SK-N-SH treated with all-trans-retinoic acid at 6 μM for 48 hours (cell line): ENCODE measurements around the gene THAP8.

ENCODE experiments used
- ATAC-seq: fragments of 200-7000 bp; cut with Tn5 transposase; 3 replicates; pipeline ENCODE4 v1.9.1; 2020; ENCODE audit warnings: mild to moderate bottlenecking, moderate library complexity
- ARNTL ChIP-seq: fragments of 450-650 bp; formaldehyde crosslinking; IDR thresholded peaks from 2 replicates; pipeline ENCODE4 v1.5.0; 2020; ENCODE audit warnings: low read depth, mild to moderate bottlenecking, moderate library complexity, borderline replicate concordance
- BACH2 ChIP-seq: fragments of 250-450 bp; sonication (Bioruptor Pico); IDR thresholded peaks from 2 replicates; pipeline ENCODE4 v1.9.0; 2021; ENCODE audit warnings: mild to moderate bottlenecking, borderline replicate concordance
- CSDC2 ChIP-seq: fragments of 250-450 bp; sonication (Bioruptor Pico); IDR thresholded peaks from 2 replicates; pipeline ENCODE4 v1.5.0; 2020; ENCODE audit warnings: mild to moderate bottlenecking, moderate library complexity
- CSRNP3 ChIP-seq: fragments of 250-450 bp; sonication (Bioruptor Pico); IDR thresholded peaks from 2 replicates; pipeline ENCODE4 v1.5.1; 2021; ENCODE audit warnings: mild to moderate bottlenecking, moderate library complexity
- ESRRG ChIP-seq: fragments of 250-450 bp; sonication (Bioruptor Pico); IDR thresholded peaks from 2 replicates; pipeline ENCODE4 v1.6.1; 2021; ENCODE audit warnings: mild to moderate bottlenecking
- GLIS3 ChIP-seq: fragments of 250-450 bp; sonication (Bioruptor Pico); IDR thresholded peaks from 2 replicates; pipeline ENCODE4 v1.5.0; 2020; ENCODE audit warnings: mild to moderate bottlenecking, moderate library complexity
- ISL1 ChIP-seq: fragments of 250-450 bp; sonication (Bioruptor Pico); IDR thresholded peaks from 2 replicates; pipeline ENCODE4 v2.1.2; 2022; ENCODE audit warnings: mild to moderate bottlenecking, moderate library complexity
- OSR1 ChIP-seq: fragments of 250-450 bp; sonication (Bioruptor Pico); IDR thresholded peaks from 2 replicates; pipeline ENCODE4 v1.8.0; 2022; ENCODE audit warnings: moderate library complexity, mild to moderate bottlenecking, inconsistent platforms
- PATZ1 ChIP-seq: fragments of 250-450 bp; sonication (Bioruptor Pico); IDR thresholded peaks from 2 replicates; pipeline ENCODE4 v1.8.0; 2020; ENCODE audit warnings: mild to moderate bottlenecking, moderate library complexity, borderline replicate concordance
- POU6F1 ChIP-seq: fragments of 250-450 bp; sonication (Bioruptor Pico); IDR thresholded peaks from 2 replicates; pipeline ENCODE4 v1.8.0; 2021; ENCODE audit warnings: low read depth, mild to moderate bottlenecking, moderate library complexity, borderline replicate concordance
- PPARA ChIP-seq: fragments of 250-450 bp; sonication (Bioruptor Pico); IDR thresholded peaks from 2 replicates; pipeline ENCODE4 v1.5.0; 2020; ENCODE audit warnings: mild to moderate bottlenecking, borderline replicate concordance
- RARB ChIP-seq: fragments of 250-450 bp; sonication (Bioruptor Pico); IDR thresholded peaks from 2 replicates; pipeline ENCODE4 v1.8.0; 2021; ENCODE audit warnings: mild to moderate bottlenecking, moderate library complexity
- SNAI2 ChIP-seq: fragments of 250-450 bp; sonication (Bioruptor Pico); IDR thresholded peaks from 2 replicates; pipeline ENCODE4 v1.5.0; 2020; ENCODE audit warnings: mild to moderate bottlenecking, moderate library complexity
- TCF4 ChIP-seq: fragments of 250-450 bp; sonication (Bioruptor Pico); IDR thresholded peaks from 2 replicates; pipeline ENCODE4 v1.8.0; 2021; ENCODE audit warnings: mild to moderate bottlenecking, moderate library complexity, borderline replicate concordance
- ZC3H10 ChIP-seq: fragments of 250-450 bp; sonication (Bioruptor Pico); IDR thresholded peaks from 2 replicates; pipeline ENCODE4 v1.5.1; 2021; ENCODE audit warnings: mild to moderate bottlenecking, moderate library complexity
- ZFP3 ChIP-seq: fragments of 250-450 bp; sonication (Bioruptor Pico); IDR thresholded peaks from 2 replicates; pipeline ENCODE4 v1.5.0; 2020; ENCODE audit warnings: mild to moderate bottlenecking, moderate library complexity
- ZFP30 ChIP-seq: fragments of 450-650 bp; formaldehyde crosslinking; IDR thresholded peaks from 2 replicates; pipeline ENCODE4 v1.5.0; 2022; ENCODE audit warnings: mild to moderate bottlenecking, moderate library complexity
- ZNF565 ChIP-seq: fragments of 450-650 bp; formaldehyde crosslinking; conservative IDR thresholded peaks from 2 replicates; pipeline ENCODE4 v1.5.0; 2020; ENCODE audit warnings: low read depth, mild to moderate bottlenecking, moderate library complexity
- ZNF70 ChIP-seq: fragments of 450-650 bp; formaldehyde crosslinking; IDR thresholded peaks from 2 replicates; pipeline ENCODE4 v1.5.0; 2020; ENCODE audit warnings: mild to moderate bottlenecking, moderate library complexity
- ZNF8 ChIP-seq: fragments of 450-650 bp; formaldehyde crosslinking; IDR thresholded peaks from 2 replicates; pipeline ENCODE4 v1.5.0; 2020; ENCODE audit warnings: mild to moderate bottlenecking, moderate library complexity
- TF ChIP-seq, protein P1 (sequence below): fragments of 250-450 bp; sonication (Bioruptor Pico); IDR thresholded peaks from 2 replicates; pipeline ENCODE4 v1.5.0; 2020; ENCODE audit warnings: mild to moderate bottlenecking, moderate library complexity
- TF ChIP-seq, protein P2 (sequence below): fragments of 250-450 bp; sonication (Bioruptor Pico); IDR thresholded peaks from 2 replicates; pipeline ENCODE4 v1.5.1; 2020; ENCODE audit warnings: low read depth, mild to moderate bottlenecking, moderate library complexity

THAP8 gene

DNA sequence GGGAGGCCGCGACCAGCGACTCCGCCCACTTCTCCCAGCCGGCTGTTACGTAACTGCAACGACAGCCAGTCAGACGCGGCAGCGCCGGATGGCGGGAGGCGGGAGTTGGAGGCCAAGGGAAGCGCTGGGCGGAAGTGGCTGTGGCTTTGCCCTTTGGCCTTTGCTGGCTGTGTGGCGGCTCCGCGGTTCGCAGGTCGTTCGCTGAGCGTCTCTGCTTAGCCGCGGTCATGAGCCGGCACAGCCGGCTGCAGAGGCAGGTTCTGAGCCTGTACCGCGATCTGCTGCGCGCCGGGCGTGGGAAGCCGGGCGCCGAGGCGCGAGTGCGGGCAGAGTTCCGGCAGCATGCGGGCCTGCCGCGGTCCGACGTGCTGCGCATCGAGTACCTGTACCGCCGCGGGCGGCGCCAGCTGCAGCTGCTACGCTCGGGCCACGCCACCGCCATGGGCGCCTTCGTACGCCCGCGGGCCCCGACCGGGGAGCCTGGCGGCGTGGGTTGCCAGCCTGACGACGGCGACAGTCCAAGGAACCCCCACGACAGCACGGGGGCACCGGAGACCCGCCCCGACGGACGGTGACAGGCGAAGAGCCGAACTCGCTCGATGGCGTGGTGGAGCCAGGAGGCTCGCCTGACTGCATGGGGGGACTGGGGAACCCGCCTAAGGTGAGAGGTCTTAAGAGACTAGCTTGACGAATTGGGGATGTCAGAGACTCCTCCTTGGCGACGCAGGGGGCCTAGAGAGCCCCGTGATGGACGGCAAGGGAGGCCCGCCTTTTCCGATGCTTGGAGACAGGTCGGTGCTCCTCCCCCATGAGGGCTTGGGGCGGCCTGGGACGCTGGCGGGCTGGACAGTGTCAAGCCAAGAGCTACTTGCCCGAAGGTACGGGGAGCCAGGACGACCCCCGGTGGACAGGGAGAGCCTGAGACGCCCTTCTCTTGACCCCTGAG, 58.8 kb downstream of the THAP8 start, which contains the start of gene SDHAF1:
SDHAF1 (plus strand) TSS at position 141 of the 946 bp plus-strand sequence; CDS start at position 228, 87 bp downstream.
- ATAC-seq = peak; percentile 90
- no peak for TF ChIP-seq POU6F1 (CRISPR knock-in tag)

DNA sequence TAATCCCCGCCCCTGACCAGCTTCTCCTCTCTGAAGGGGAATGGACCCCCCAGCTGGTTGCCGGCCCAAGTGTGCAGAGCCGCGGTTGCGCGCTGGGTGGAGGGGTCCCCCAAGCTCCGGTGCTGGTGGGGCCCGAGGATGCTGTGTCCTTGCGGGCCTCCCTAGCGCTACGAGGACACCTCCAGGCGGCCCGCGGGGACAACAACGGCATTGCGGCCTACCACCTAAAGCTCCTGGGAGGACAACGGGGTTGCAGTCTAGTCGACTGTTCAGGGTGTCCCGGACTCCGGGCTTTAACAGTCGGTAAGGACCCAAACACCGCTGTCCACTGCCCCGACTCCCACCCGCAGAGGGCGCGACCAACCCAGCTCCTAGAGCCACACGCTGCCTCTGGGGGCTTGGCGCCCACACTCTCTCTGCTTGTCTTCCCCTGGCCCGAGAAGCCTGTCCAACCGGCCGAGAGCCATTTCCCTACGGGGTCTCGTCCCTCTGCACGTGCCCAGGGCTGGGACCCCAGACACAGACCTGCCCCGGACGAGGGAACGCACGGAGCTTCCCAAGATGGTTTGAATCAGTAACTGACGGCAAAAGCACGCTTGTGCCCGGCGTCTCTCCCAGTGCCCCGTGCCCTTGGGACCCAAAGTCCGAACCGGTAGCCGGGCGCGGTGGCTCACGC, 60.0 kb downstream of the THAP8 start:
- TF ChIP-seq CSDC2 (CRISPR knock-in tag) = no peak
- TF ChIP-seq RARB = no peak
- no peak for TF ChIP-seq ESRRG (CRISPR knock-in tag)
- no peak for TF ChIP-seq BACH2 (CRISPR knock-in tag)
- no peak for TF ChIP-seq ZC3H10 (CRISPR knock-in tag)
- TF ChIP-seq TCF4 (CRISPR knock-in tag) = no peak
- TF ChIP-seq, protein P1, sequence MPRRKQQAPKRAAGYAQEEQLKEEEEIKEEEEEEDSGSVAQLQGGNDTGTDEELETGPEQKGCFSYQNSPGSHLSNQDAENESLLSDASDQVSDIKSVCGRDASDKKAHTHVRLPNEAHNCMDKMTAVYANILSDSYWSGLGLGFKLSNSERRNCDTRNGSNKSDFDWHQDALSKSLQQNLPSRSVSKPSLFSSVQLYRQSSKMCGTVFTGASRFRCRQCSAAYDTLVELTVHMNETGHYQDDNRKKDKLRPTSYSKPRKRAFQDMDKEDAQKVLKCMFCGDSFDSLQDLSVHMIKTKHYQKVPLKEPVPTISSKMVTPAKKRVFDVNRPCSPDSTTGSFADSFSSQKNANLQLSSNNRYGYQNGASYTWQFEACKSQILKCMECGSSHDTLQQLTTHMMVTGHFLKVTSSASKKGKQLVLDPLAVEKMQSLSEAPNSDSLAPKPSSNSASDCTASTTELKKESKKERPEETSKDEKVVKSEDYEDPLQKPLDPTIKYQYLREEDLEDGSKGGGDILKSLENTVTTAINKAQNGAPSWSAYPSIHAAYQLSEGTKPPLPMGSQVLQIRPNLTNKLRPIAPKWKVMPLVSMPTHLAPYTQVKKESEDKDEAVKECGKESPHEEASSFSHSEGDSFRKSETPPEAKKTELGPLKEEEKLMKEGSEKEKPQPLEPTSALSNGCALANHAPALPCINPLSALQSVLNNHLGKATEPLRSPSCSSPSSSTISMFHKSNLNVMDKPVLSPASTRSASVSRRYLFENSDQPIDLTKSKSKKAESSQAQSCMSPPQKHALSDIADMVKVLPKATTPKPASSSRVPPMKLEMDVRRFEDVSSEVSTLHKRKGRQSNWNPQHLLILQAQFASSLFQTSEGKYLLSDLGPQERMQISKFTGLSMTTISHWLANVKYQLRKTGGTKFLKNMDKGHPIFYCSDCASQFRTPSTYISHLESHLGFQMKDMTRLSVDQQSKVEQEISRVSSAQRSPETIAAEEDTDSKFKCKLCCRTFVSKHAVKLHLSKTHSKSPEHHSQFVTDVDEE (CRISPR knock-in tag) = no peak
- TF ChIP-seq CSRNP3 (CRISPR knock-in tag) = no peak
- no peak for TF ChIP-seq ZNF70 (CRISPR knock-in tag)
- TF ChIP-seq, all 23 proteins: peak for 0
- no peak for ATAC-seq

GRCh38 chr19:35992907-35993765, 60.9 kb downstream of the THAP8 start:
- no peak for ATAC-seq
- no peak for TF ChIP-seq POU6F1 (CRISPR knock-in tag)
- TF ChIP-seq SNAI2 (CRISPR knock-in tag) = no peak
- no peak for TF ChIP-seq OSR1
- TF ChIP-seq ZFP30 (CRISPR knock-in tag) = no peak
- no peak for TF ChIP-seq ISL1 (CRISPR knock-in tag)
- no peak for TF ChIP-seq ZC3H10 (CRISPR knock-in tag)
- TF ChIP-seq ZNF8 (CRISPR knock-in tag) = no peak
- no peak for TF ChIP-seq GLIS3 (CRISPR knock-in tag)
- TF ChIP-seq PPARA = no peak
- TF ChIP-seq, protein P2, sequence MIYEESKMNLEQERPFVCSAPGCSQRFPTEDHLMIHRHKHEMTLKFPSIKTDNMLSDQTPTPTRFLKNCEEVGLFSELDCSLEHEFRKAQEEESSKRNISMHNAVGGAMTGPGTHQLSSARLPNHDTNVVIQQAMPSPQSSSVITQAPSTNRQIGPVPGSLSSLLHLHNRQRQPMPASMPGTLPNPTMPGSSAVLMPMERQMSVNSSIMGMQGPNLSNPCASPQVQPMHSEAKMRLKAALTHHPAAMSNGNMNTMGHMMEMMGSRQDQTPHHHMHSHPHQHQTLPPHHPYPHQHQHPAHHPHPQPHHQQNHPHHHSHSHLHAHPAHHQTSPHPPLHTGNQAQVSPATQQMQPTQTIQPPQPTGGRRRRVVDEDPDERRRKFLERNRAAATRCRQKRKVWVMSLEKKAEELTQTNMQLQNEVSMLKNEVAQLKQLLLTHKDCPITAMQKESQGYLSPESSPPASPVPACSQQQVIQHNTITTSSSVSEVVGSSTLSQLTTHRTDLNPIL (CRISPR knock-in tag) = no peak
- TF ChIP-seq ZFP3 (CRISPR knock-in tag) = no peak
- TF ChIP-seq CSDC2 (CRISPR knock-in tag) = no peak
- no peak for TF ChIP-seq PATZ1 (CRISPR knock-in tag)
- no peak for TF ChIP-seq BACH2 (CRISPR knock-in tag)
- TF ChIP-seq ARNTL = no peak
- no peak for TF ChIP-seq ZNF565
